ENCODE measurements around the gene NDOR1.
A peak's percentile ranks its signal among the peaks of the same experiment; 100 is the strongest.
"Not testable (repeated sequence)": the region's sequence is repeated elsewhere in the genome, so short reads cannot be mapped to it uniquely, and the experiment has no call there.

Gene NDOR1

DNA sequence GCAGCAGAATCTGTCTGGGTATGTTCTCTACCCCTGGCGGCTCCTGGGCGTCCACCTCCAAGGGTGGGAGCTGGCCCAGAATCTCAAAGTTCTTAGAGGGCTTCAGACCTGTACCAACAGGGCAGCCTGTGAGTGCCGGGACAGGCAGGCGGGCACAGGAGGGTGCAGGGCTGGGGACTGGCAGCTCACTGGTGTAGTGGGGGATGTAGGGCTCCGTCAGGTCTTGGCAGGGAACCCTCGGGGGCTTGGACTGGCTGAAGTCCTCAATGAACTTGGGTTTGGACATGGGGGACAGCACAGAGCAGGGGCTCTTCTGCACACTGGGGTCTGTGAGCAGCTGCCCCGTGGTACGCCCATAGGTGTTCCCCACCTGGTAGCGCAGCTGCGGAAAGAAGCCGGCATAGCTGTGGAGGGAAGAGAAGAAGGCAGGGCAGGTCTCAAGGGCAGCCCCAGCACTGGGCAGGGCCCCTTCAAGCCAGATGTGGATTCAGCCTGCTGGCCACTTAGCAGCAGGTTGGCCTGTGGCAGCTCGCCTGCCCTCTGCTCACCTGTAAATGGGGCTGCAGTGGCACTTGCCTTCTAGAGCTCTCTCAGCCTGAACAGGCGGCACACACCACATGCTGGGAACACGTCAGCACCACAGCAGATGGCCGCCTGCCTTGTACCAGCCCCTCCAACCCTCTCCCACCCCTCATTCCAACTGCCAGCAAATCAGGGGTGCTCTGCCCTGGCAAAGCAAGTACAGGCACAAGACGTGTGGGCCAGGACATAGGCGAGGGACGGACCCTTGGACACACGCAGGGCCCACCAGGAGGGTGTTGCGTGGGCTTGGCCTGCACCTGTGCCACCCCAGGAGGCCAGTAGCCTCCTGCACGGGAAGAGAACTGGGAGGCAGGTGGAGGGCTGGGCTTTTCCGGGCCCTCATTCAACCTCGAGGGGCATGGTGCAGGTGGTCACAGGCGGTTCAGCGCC, 40.2 kb downstream of the NDOR1 start:
- no peak for DNase-seq

DNA sequence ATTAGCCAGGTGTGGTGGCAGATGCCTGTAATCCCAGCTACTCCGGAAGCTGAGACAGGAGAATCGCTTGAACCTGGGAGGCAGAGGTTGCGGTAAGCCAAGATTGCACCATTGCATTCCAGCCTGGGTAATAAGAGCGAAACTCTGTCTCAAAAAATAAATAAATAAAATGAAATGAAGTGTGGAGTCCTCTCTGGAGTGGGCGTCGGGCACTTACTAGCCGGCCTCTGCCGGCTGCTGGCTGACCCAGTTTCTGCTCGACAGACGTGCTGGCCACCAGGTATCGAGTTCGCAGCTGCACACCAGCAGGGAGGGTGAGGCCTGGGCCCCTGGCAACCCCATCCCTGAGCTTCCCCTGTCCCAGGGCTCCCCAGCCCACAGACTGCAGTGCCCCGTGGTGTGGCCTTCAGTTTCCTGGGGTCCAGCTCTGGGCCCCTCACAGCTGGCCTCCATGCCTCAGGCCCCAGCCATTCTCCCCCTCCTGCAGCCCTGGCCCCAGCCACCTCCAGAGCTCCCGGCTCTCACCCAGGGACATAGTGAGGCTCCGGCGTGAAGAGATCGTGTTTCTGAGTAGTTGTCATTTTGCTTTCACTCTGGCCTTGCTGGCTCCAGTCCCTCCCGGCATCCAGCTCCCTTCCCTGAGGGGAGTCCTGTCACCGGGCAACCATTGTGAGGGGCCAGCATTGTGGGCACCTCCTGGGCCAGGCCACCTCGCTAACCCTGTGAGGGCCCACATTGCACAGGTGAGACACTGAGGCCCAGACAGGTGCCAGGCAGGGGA, 41.8 kb downstream of the NDOR1 start:
- no peak for DNase-seq

DNA sequence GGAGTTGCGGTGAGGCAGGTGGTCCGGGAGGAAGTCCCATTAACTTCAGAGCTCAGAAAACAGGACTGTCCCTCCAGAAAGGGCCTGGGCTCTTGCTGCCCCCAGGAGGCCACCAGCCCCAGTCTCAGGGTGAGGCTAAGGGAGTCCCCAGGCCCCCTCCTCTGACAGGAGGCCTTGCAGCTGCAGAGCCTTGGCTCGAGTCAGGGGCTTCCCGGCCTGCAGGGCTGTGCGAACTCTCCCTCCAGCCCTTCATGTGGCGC, 42.3 kb downstream of the NDOR1 start:
- no peak for DNase-seq

DNA sequence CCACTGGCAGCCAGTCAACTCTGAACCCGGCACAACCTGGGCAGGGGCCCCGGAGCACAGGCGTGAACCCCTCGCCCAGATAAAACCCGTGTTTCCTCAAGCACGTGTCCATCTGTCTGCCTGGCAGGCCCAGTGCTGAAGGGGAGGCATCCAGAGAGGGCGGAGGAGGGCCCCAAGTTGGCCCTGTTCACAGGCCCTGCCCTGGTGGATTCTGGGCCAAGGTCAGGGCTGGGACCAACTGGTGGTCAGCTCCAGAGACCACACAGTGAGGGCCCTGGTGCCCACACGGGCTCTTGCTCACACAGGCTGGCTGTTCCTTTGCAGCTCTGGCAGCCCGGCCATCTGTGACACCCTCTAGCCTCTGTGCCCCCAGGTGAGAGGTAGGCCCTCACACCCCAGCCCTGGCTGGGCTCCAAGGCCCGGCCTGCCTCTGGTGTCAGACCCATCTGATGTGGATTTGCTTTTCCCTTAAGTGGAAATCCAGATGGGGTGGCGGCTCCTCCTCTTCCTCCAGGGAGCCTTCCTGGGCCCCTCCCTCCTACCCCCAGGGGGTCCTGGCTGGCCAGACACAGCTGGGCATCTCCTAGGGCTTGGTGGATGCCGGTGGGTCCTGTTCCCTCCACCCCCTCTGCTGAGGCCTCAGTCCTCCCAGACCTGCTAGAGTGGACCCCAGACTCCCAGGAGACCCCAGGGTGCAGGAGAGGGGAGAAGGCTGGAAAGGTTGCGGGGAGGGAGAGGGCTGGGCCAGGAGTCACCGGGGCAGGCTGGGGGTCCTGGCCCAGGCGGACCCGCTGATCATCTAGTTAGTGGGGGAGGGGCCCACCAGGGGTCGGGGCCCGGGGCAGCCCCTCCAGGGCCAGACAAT, 45.1 kb downstream of the NDOR1 start:
- DNase-seq = no peak

DNA sequence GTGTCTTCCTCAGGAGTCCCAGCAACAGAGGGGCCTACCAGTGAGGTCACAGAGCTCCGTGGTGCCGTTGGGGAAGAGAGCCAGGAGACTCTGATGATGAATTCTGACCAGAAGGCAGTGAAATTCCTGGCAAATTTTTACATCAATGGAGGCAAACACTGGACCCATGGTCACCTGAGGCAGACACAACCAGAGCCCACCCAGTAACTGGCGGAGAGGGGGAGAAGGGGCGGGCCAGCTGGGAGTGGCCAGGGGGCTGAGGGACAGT, 45.6 kb downstream of the NDOR1 start, which contains the start of gene STPG3:
Gene STPG3 (plus strand): TSS at position 93 of the 268 bp plus-strand sequence. CDS start 1 bp downstream, at position 94.
- no peak for DNase-seq

DNA sequence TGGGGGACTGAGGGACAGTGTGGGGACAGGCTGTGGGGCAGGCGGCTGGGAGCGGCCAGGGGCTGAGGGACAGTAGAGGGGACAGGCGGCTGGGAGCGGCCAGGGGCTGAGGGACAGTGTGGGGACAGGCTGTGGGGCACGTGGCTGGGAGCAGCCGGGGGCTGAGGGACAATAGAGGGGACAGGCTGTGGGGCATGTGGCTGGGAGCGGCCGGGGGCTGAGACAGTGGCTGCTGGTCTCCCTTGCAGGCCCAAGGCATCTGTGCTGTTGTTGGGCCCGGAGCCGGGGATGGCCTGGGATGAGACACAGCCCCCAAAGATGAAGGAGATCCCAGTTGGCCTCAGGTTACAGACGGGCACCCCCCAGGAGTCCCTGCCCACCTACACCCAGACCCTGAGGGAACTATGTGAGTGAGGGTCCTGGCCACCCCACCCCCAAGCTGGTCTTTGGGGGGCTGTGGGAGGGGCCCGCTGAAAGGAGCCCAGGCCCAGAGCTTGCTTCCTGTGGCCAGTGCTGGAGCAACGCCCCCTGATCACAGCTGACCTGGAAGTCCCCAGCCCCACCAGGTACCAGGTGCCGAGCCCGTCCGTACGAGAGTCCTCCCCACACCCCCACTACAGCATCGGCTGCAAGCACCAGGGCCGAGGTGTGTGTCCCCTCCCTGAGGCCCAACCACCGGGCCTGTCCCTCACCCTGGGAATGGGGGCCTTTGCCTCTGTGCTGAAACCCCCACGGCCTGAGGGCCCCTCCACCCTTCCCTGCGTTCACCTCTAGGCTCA, 46.2 kb downstream of the NDOR1 start:
- no peak for DNase-seq

DNA sequence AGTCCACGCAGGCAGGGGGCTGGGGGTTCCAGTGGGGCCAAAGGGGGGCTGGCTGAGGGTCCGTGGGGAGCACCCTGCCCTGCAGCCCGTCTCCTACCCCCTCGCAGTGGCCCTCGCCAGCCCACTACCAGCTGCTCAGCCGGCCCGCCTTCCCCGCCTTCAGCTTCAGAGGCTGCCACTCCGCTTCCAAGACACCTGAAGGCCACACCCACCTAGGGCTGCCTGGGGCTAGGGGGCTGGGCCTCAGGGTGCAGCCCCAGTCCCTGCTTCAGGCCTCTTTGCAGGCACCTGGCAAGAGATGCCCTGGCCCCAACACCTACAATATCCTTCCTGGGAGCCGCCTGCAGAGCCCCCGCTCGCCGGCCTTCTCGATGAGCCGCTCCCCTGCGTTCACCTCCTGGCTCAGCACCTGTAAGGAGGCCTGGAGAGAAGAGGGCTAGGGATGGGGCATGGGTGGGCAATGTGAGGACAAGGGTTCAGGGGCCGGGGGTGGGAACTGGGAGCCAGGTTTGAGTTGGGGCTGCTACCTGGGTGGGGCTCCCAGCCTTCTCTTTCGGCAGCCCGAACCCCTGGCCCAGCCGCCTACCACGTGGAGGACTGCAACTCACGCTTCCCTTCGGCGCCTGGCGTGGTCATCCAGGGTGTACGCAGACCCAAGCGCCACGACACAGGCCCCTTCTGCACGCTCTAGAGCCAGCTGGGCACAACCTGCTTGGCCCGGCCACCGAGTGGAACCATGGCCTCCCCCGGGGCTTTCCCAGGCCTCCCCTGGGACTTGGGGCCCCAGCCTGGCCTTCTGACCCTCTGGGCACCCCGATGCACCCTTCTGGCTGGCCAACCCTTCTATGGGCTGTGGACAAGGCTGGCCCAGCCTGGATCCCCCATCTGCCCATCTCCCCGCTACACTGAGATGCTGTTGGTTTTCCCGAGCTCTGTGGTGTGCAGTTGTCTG, 47.3 kb downstream of the NDOR1 start:
- no peak for DNase-seq

DNA sequence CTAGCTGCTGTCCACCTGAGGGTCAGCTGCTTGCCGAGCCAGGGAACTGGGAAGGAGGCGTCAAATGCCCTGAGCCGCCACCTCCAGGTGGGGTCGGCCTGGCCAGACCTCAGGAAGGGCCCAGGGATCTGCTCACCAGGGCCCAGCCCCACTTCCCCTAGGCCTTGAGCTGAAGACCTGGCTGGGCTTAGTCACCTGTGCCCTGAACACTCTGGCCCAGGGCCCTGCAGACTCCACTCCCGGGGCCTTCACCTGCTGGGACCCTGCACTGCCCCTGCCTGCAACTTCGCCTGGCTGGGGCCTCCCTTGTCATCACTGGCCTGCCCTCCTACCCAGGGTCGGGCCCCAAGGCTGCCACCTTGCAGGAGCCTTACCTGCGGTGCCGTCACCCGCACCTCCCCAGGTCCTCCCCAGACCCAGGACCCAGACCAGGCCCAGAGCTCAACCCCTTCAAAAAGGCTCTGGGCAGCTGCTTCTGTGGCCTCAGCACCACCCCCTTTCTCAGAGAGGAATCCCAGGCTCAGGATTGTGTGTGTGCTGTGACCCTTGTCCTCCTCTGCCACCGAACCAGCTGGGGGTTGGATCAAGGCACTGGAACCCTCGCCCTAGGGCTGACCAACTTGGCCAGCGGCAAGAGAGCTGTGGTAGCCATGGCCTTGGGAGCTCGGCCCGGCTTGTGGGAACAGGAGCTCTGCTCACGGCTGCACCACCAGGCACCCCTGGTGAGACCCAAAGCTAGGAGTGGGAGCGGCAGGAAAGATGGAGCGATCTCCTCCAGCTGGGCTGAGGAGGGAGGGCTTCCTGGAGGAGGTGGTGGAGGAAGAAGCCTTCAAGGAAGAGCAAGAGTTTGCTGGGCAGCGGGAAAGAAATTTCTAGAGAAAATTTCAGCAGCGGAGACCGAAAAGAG, 48.5 kb downstream of the NDOR1 start:
- no peak for DNase-seq

DNA sequence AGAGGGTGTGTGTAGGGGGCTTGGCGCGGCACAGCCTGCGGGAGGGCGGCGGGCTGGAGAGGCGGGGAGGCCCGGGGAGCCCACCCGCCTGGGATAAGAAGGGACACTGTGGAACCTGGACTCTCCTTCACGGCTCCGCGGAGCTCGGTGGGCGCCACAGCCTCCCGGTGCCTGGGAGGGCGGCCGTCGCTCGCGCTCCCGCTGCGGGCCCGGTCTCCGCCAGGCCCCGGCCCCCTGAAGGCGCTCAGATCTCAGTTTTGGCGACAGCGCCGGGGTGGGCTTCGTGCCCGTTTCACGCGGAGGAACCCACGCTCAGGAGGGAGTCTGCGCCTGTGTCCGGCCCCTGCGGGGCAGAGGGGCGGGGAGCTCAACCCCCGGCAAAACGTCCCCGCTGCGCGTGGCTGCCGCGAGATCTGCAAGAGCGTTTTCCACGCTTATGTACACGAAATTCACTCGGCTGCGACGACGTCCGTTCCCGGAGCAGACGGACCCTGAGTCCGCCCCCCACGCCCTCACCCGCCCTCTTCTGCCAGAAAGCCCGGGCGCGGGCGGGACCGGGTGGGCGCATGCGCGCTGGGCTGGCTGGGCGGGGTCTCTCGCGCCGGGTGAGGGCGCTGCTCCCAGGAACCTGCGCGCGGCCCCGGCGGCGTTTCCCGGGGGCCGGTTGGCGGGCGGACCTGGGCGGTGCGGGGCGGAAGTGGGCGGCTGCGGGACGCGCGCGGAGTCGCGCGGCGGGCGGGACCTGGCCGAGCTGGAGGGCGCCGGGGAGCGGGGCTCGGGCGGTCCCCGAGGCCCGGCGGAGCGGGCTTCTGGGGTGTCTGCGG, 49.3 kb downstream of the NDOR1 start, which contains the start of gene NELFB:
Gene NELFB (plus strand): TSS at position 704 of the 824 bp plus-strand sequence.
- peak; percentile 91 to 97 (median 96) for DNase-seq

DNA sequence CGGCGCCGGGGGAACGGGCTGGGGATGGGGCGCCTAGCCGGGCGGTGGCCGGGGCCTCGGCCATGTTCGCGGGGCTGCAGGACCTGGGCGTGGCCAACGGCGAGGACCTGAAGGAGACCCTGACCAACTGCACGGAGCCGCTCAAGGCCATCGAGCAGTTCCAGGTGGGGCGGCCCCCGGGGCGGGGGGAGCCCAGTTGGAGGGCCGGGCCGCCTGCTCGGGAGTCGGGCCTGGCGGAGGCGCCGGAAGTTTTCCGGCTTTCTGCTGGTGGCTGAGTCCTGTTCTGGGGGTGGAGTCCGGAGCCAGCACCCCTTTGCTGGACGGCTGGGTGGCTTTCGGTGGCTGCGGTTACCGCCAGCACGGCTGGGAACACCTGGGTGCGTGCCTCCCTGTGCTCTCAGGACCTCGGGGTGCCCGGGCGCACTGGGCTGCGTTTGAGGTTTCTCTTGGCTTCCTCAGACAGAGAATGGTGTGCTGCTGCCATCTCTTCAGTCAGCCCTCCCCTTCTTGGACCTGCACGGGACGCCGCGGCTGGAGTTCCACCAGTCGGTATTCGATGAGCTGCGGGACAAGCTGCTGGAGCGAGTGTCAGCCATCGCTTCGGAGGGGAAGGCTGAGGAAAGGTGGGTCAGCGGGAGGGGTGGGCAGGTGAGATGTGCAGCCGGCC, 50.1 kb downstream of the NDOR1 start:
- DNase-seq = no peak

DNA sequence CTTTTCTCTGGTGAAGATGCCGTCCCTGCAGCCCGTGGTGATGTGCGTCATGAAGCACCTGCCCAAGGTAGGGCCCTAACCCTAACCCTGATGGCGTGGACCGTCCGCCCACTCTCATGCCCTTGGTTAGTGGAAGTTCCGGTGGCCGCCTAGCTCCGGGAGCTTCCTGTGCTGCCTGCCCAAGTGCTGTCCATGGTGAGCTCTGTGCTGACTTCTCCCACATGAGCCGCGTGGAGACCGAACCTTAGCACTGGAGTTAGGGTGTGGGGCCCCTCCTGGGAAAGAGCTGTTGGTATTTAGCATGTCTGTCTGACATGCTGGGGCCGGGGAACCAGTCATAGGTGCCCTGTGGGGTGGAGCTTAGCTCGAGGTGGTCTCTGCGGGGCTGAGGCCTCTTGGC, 50.9 kb downstream of the NDOR1 start:
- no peak for DNase-seq

DNA sequence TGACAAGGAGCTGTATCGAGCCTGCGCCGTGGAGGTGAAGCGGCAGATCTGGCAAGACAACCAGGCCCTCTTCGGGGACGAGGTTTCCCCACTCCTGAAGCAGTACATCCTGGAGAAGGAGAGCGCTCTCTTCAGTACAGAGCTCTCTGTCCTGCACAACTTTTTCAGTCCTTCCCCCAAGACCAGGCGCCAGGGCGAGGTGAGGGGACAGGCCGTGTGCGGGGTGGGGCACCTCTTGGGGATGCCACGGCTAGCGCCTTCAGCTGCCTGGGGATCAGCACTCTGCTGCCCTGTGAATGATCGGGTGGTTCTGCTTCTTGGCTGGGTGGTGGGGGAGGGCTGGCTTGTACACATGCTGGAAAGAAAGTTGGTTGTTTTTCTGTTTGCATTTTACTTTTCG, 51.4 kb downstream of the NDOR1 start:
- DNase-seq = no peak

DNA sequence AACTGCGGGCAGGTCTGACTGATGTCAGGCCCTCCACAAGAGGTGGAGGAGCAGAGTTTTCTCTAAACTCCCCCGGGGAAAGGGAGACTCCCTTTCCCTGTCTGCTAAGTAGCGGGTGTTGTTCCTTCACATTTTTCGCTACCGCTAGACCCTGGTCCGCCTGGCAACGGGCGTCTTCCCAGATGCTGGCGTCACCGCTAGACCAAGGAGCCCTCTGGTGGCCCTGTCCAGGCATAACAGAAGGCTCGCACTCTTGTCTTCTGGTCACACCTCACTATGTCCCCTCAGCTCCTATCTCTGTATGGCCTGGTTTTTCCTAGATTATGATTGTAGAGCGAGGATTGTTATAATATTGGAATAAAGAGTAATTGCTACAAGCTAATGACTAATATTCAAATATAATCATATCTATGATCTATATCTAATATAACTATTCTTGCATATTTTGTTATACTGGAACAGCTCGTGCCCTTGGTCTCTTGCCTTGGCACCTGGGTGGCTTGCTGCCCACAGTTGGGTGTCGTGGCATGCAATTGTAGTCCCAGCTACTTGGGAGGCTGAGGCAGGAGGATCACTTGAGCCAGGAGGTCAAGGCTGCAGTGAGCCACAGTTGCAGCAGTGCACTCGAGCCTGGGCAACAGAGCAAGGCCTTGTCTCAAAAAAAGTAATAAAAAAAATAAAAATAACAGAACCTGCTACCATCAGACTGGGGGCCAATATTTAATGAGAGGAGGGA, 56.8 kb downstream of the NDOR1 start:
- DNase-seq = not testable (repeated sequence)

DNA sequence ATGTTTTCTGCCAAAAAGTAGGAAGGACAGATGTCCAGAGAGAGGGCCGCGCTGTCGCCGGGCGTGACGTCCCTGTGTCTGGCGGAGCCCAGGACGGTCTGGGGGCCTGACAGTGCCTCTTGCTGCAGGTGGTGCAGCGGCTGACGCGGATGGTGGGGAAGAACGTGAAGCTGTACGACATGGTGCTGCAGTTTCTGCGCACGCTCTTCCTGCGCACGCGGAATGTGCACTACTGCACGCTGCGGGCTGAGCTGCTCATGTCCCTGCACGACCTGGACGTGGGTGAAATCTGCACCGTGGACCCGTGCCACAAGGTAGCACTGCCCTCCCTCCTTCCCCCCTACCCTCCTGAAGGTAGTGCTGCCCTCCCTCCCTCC, 57.4 kb downstream of the NDOR1 start:
- no peak for DNase-seq

DNA sequence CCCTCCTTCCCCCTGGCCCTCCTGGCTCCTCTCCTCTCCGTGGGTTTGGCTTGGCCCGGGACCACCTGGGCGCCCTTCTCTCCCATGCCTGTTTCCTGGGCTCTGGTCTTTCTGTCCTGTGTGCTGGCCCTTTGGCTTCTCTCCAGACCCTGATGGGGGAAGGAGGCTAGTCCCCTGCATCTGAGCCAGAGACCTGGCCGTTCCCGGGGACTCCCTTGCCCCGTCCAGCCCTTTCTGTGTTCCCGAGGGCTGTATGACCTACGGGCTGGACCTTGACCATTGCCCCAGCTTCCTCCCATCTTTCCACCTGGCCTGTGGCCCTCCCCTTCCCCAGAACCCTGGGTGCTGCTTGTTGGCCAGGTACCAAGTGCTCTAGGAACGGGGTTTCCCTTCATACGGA, 58.0 kb downstream of the NDOR1 start:
- no peak for DNase-seq

DNA sequence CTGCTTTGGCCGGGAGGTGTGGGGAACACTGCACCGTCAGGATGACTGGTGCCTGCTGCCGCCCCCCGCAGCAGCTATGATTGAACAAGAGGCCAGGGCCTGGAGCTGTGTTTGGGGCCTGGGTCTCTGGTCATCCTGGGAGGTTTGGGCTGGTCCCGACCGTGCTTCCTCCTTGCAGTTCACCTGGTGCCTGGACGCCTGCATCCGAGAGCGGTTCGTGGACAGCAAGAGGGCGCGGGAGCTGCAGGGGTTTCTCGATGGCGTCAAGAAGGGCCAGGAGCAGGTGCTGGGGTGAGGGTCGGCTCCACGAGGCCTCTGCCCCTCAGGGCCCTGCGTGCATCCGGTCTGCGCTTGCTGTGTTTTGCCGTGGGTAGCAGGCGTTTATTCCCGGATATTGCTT, 58.6 kb downstream of the NDOR1 start:
- no peak for DNase-seq

DNA sequence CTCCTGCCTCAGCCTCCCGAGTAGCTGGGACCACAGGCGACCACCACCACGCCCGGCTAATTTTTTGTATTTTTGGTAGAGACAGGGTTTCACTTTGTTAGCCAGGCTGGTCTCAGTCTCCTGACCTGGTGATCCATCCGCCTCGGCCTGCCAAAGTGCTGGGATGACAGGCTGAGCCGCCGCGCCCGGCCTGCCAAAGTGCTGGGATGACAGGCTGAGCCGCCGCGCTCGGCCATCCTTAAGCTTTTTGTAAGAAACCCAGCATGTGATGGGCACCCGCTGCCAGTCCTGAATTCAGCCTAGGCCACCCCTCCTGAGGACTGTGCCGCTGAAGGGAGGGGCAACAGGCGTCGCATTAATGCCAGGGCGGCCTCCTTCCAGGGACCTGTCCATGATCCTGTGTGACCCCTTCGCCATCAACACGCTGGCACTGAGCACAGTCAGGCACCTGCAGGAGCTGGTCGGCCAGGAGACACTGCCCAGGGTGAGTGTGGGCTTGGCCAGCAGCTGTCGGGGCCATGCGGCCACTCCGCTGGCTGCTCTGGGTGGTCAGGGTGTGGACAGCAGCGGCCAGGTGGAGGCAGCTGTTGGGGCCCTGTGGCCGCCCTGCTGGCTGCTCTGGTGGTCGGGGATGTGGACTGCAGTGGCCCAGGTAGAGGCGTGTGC, 60.1 kb downstream of the NDOR1 start:
- no peak for DNase-seq

Measured in suppressor macrophage (primary cell).